H9 (cell line): Measurements from ENCODE around the gene LYZL4. TPM values are rescaled to one million over a fixed set of nuclear protein-coding genes. Genes with fewer than 3 reads are reported as not detected.

Source experiments
- DNase-seq: peaks from one replicate; pipeline ENCODE4 v3.0.0-alpha.2; 2017
- H2AFZ ChIP-seq: one replicate; pipeline ENCODE4 v1.6.1; 2013; ENCODE audit warnings: mild to moderate bottlenecking, low read length, control low read depth, moderate library complexity
- H2AK5ac ChIP-seq: 2 replicates; pipeline ENCODE4 v1.6.1; 2013; ENCODE audit warnings: low read length, control low read depth, mixed read lengths; ENCODE audit not compliant: insufficient read length
- H2BK120ac ChIP-seq: one replicate; pipeline ENCODE4 v1.6.1; 2013; ENCODE audit warnings: low read depth, mild to moderate bottlenecking, low read length, control low read depth, inconsistent platforms; ENCODE audit not compliant: poor library complexity, severe bottlenecking
- H2BK12ac ChIP-seq: 2 replicates; pipeline ENCODE4 v1.6.1; 2013; ENCODE audit warnings: low read length, control low read depth, mixed read lengths, low read depth; ENCODE audit not compliant: insufficient read length
- H2BK15ac ChIP-seq: 2 replicates; pipeline ENCODE4 v1.6.1; 2013; ENCODE audit warnings: low read depth, low read length, control low read depth
- H2BK20ac ChIP-seq: one replicate; pipeline ENCODE4 v1.6.1; 2013; ENCODE audit warnings: low read depth, mild to moderate bottlenecking, low read length, control low read depth, inconsistent platforms; ENCODE audit not compliant: poor library complexity, severe bottlenecking
- H2BK5ac ChIP-seq: 2 replicates; pipeline ENCODE4 v1.6.1; 2013; ENCODE audit warnings: low read length, control low read depth, mixed read lengths; ENCODE audit not compliant: insufficient read length
- H3K14ac ChIP-seq: 2 replicates; pipeline ENCODE4 v1.6.1; 2013; ENCODE audit warnings: low read length, control low read depth; ENCODE audit not compliant: insufficient read depth
- H3K18ac ChIP-seq: 2 replicates; pipeline ENCODE4 v1.6.1; 2013; ENCODE audit warnings: low read depth, mild to moderate bottlenecking, mixed read lengths, low read length, control low read depth; ENCODE audit not compliant: insufficient read length
- H3K23ac ChIP-seq: 2 replicates; pipeline ENCODE4 v1.6.1; 2013; ENCODE audit warnings: low read length, control low read depth, mixed read lengths, low read depth; ENCODE audit not compliant: insufficient read length
- H3K23me2 ChIP-seq: 2 replicates; pipeline ENCODE4 v1.6.1; 2013; ENCODE audit warnings: low read depth, mild to moderate bottlenecking, mixed read lengths, low read length, control low read depth; ENCODE audit not compliant: insufficient read length, poor library complexity, severe bottlenecking
- H3K27ac ChIP-seq: 2 replicates; pipeline ENCODE4 v1.5.1; 2013; ENCODE audit warnings: low read length, control low read depth, mixed read lengths, low read depth; ENCODE audit not compliant: insufficient read length
- H3K27me3 ChIP-seq: 2 replicates; pipeline ENCODE4 v1.6.1; 2013; ENCODE audit warnings: low read length, control low read depth, inconsistent platforms; ENCODE audit not compliant: insufficient read depth
- H3K4ac ChIP-seq: 2 replicates; pipeline ENCODE4 v1.6.1; 2013; ENCODE audit warnings: low read depth, mild to moderate bottlenecking, control low read depth, inconsistent platforms, low read length, moderate library complexity
- H3K4me1 ChIP-seq: 2 replicates; pipeline ENCODE4 v1.6.1; 2013; ENCODE audit warnings: low read length, control low read depth, inconsistent platforms; ENCODE audit not compliant: insufficient read depth
- H3K4me2 ChIP-seq: 2 replicates; pipeline ENCODE4 v1.6.1; 2013; ENCODE audit warnings: low read length, control low read depth, mixed read lengths; ENCODE audit not compliant: insufficient read length, insufficient read depth
- H3K56ac ChIP-seq: 2 replicates; pipeline ENCODE4 v1.6.1; 2013; ENCODE audit warnings: low read depth, mild to moderate bottlenecking, mixed read lengths, low read length, control low read depth; ENCODE audit not compliant: insufficient read length
- H3K79me1 ChIP-seq: 2 replicates; pipeline ENCODE4 v1.6.1; 2013; ENCODE audit warnings: low read depth, mild to moderate bottlenecking, moderate library complexity, low read length, control low read depth, inconsistent platforms; ENCODE audit not compliant: insufficient read depth, poor library complexity, severe bottlenecking
- H3K79me2 ChIP-seq: 2 replicates; pipeline ENCODE4 v1.6.1; 2013; ENCODE audit warnings: low read length, control low read depth, inconsistent platforms; ENCODE audit not compliant: insufficient read depth
- H3K9ac ChIP-seq: 2 replicates; pipeline ENCODE4 v1.6.1; 2013; ENCODE audit warnings: low read length, control low read depth, mixed read lengths; ENCODE audit not compliant: insufficient read length; ENCODE audit errors: extremely low read depth
- H3K9me3 ChIP-seq: one replicate; pipeline ENCODE4 v1.6.1; 2013; ENCODE audit warnings: low read depth, low read length, inconsistent platforms; ENCODE audit not compliant: control insufficient read depth
- H3T11ph ChIP-seq: one replicate; pipeline ENCODE4 v1.6.1; 2013; ENCODE audit warnings: mild to moderate bottlenecking, low read length, control low read depth, inconsistent platforms
- H4K20me1 ChIP-seq: one replicate; pipeline ENCODE4 v1.6.1; 2013; ENCODE audit not compliant: control insufficient read depth, insufficient read length, insufficient read depth
- H4K5ac ChIP-seq: 2 replicates; pipeline ENCODE4 v1.6.1; 2013; ENCODE audit warnings: low read depth, mild to moderate bottlenecking, mixed read lengths, low read length, control low read depth; ENCODE audit not compliant: insufficient read length
- H4K8ac ChIP-seq: replicated peaks from 2 replicates; pipeline ENCODE4 v1.6.1; 2013; ENCODE audit warnings: low read length, control low read depth, mixed read lengths, low read depth; ENCODE audit not compliant: insufficient read length
- H4K91ac ChIP-seq: 2 replicates; pipeline ENCODE4 v1.6.1; 2013; ENCODE audit warnings: low read depth, mild to moderate bottlenecking, moderate library complexity, mixed read lengths, low read length, control low read depth; ENCODE audit not compliant: insufficient read length
- H3K27ac Mint-ChIP-seq, 3 experiments: 2 replicates in 2 of 3; 3 replicates in 1 of 3; pipeline ENCODE4 v1.8.0; 2020 to 2021; ENCODE audit warnings: mixed read lengths in 3 of 3, mild to moderate bottlenecking in 1 of 3, moderate library complexity in 1 of 3
- H3K27me3 Mint-ChIP-seq: 2 replicates; pipeline ENCODE4 v1.8.0; 2021; ENCODE audit warnings: low read depth, mild to moderate bottlenecking, moderate library complexity, mixed read lengths
- H3K36me3 Mint-ChIP-seq, 3 experiments: 2 replicates in 2 of 3; 3 replicates in 1 of 3; pipeline ENCODE4 v1.8.0; 2020 to 2021; ENCODE audit warnings: low read depth in 3 of 3, mixed read lengths in 3 of 3; ENCODE audit not compliant: insufficient read depth in 1 of 3
- H3K4me1 Mint-ChIP-seq, 2 experiments: 2 replicates each; pipeline ENCODE4 v1.8.0; 2020; ENCODE audit warnings: mixed read lengths in 2 of 2
- H3K4me3 Mint-ChIP-seq, 2 experiments: 2 replicates in 1 of 2; 3 replicates in 1 of 2; pipeline ENCODE4 v1.8.0; 2020 to 2021; ENCODE audit warnings: mild to moderate bottlenecking in 2 of 2, mixed read lengths in 2 of 2, moderate library complexity in 1 of 2
- H3K9me3 Mint-ChIP-seq, 2 experiments: 2 replicates in 1 of 2; 3 replicates in 1 of 2; pipeline ENCODE4 v1.8.0; 2020; ENCODE audit warnings: mild to moderate bottlenecking in 2 of 2, mixed read lengths in 2 of 2, moderate library complexity in 1 of 2
- WGBS: extraction: QIAGEN DNeasy Blood & Tissue Kit; methylation state at CpG from one replicate; pipeline ENCODE4 v1.1.7; 2013; ENCODE audit warnings: missing lambda C conversion rate, low lambda C conversion rate, mixed read lengths; ENCODE audit not compliant: insufficient read length; ENCODE audit errors: extremely low coverage; 5-methylcytosine and 5-hydroxymethylcytosine counted together
- total RNA-seq: library from RNA; stranded (reverse); gene quantifications from 2 replicates; pipeline ENCODE4 v1.2.1, GENCODE V29; 2021
- TF ChIP-seq, protein P1 (sequence below): fragments of 200-600 bp; sonication (generic); conservative IDR thresholded peaks from 3 replicates; pipeline ENCODE4 v1.8.0; 2021; ENCODE audit warnings: antibody characterized with exemption, mild to moderate bottlenecking

Gene LYZL4
- total RNA-seq, 1 experiment from 2014 or later = not detected

DNA sequence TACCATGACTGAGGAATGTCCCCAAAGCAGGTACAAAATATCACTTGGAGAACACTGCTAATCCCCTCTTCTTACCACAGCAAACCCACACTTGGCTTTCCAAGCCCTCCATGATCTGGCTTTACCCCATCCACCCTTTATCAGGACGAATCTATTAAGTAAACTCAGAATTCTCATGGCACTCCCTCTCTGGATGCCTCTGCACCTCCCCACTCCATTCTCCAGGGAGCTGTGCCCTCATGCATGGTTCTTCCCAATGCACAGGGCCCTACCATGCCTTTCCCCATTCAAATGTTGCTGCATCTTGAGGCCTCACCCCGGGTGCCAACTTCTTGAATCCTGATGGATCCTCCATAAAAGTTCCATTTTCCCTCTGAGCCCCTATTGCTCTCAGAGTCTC, 2.3 kb downstream of the LYZL4 start:
- no peak overlapping the region for H3T11ph ChIP-seq
- H2BK120ac ChIP-seq = no peak overlapping the region
- peak overlapping the region in 1 of 3 experiments; percentile 13; a peak in 1 of 7 replicates for H3K27ac Mint-ChIP-seq

More for the DNA sequence above, 2.3 kb downstream of the LYZL4 start:
- no peak overlapping the region for H2BK12ac ChIP-seq
- no peaks in the 10 kb centered on the region for H3K27me3 ChIP-seq
- H4K20me1 ChIP-seq = no peaks in the 10 kb centered on the region
- no peak overlapping the region for H2AK5ac ChIP-seq
- H3K4me3 Mint-ChIP-seq = no peak overlapping the region
- H2BK20ac ChIP-seq = no peak overlapping the region
- no peak overlapping the region for H2BK5ac ChIP-seq
- H4K5ac ChIP-seq = no peak overlapping the region
- no peak overlapping the region for H3K14ac ChIP-seq
- TF ChIP-seq, protein P1, sequence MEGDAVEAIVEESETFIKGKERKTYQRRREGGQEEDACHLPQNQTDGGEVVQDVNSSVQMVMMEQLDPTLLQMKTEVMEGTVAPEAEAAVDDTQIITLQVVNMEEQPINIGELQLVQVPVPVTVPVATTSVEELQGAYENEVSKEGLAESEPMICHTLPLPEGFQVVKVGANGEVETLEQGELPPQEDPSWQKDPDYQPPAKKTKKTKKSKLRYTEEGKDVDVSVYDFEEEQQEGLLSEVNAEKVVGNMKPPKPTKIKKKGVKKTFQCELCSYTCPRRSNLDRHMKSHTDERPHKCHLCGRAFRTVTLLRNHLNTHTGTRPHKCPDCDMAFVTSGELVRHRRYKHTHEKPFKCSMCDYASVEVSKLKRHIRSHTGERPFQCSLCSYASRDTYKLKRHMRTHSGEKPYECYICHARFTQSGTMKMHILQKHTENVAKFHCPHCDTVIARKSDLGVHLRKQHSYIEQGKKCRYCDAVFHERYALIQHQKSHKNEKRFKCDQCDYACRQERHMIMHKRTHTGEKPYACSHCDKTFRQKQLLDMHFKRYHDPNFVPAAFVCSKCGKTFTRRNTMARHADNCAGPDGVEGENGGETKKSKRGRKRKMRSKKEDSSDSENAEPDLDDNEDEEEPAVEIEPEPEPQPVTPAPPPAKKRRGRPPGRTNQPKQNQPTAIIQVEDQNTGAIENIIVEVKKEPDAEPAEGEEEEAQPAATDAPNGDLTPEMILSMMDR = no peak
- H3K9ac ChIP-seq = no peak overlapping the region
- no peak overlapping the region for H4K8ac ChIP-seq
- H3K9me3 Mint-ChIP-seq = no peaks in the 10 kb centered on the region
- no peak overlapping the region for H2AFZ ChIP-seq
- no peaks in the 10 kb centered on the region for H3K79me2 ChIP-seq
- no peak for DNase-seq
- H3K4me1 ChIP-seq = no peaks in the 10 kb centered on the region
- WGBS = no CpG with 5 or more reads among the region's 2 CpGs
- no peak overlapping the region for H3K4ac ChIP-seq
- no peak overlapping the region for H3K23ac ChIP-seq
- no peak overlapping the region for H3K56ac ChIP-seq
- H3K4me1 Mint-ChIP-seq = peaks cover 3% of the 10 kb centered on the region in 2 experiments
- H3K27me3 Mint-ChIP-seq = no peaks in the 10 kb centered on the region; the same call in 1 of the 2 replicates
- no peaks in the 10 kb centered on the region for H3K79me1 ChIP-seq
- H3K4me2 ChIP-seq = no peak overlapping the region
- H3K18ac ChIP-seq = no peak overlapping the region
- H3K27ac ChIP-seq = no peak overlapping the region
- H2BK15ac ChIP-seq = no peak overlapping the region
- no peaks in the 10 kb centered on the region; a peak in 1 of 7 replicates for H3K36me3 Mint-ChIP-seq
- no peak overlapping the region for H4K91ac ChIP-seq
- H3K23me2 ChIP-seq = no peaks in the 10 kb centered on the region
- H3K9me3 ChIP-seq = no peaks in the 10 kb centered on the region
